NCI-H748 (cell line): ENCODE measurements around the gene UFM1.
A peak's percentile ranks its signal among the peaks of the same experiment; 100 is the strongest.
"Not testable (repeated sequence)": the region's sequence is repeated elsewhere in the genome, so short reads cannot be mapped to it uniquely, and the experiment has no call there.

Source experiments
- DNase-seq: peaks from one replicate; lab custom pipeline; 2025; ENCODE audit not compliant: unreplicated experiment; lab: John Stamatoyannopoulos, UW

Gene UFM1

GRCh38 chr13:38349390-38350113, at the start of gene UFM1:
TSS of gene UFM1 (plus strand) at chr13:38349851. CDS start at chr13:38349920, 69 bp downstream.
- peak; percentile 96 for DNase-seq

DNA sequence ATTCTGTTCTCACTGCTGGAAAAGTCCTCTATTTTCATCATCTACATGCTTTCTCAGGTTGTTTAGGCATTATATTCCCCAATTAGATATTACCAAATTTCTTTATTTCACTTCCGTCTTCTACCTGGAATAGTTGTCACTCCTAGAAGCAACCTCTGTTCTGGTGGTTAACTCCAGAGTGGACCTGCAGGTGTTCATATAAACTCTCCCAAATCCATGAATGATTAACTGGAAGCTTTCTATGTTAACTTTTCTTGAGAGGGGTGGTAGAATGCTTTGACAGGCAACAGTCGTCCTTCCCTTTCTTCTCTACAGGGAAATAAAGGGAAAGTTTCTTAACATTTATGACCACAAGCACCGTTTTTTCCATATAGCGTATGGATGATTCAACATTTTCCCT, 48.4 kb upstream of the UFM1 start:
- no peak for DNase-seq

DNA sequence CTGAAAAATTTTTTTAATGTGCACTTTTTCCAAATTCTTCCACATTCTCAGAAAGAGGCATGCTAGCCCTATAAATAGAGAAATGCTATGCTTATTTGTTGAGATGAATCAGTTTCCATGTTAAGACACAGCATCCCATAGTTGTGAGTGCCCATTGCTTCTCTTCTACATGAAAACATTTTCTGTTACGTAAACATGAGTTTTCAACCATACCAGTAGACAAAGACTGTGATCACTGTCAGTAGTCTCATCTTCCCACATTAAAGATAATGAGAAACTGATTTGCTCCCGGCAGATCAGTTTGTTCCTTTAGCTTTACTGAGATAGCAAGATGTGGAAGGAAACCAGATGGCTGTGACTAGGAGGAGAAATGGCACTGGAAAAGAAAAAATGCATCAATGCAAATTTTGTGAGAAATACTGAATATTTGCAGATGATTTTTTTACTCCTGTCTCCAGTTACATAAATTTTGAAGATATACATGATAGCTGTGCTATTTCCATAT, 45.8 kb upstream of the UFM1 start:
- DNase-seq: no peak

DNA sequence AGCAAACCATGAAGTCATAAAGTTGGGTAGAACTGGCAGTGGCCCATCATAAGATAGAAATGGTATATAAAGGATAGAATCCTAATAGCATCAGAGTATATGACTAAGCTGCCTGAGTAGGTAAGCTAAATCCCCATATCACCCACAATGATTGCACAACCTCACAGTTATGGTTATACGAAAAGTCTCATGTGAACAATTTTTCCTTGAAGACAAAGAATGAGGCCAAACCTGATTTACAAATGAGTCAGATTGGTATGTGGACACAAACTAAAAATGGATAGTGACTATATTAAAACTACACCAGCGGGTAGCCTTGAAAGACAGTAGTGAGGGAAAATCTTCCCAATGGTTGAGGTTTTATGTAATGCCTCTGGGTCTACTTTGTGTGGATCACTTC, 40.9 kb upstream of the UFM1 start:
- no peak for DNase-seq

GRCh38 chr13:38309397-38309796, 40.3 kb upstream of the UFM1 start:
- no peak for DNase-seq

DNA sequence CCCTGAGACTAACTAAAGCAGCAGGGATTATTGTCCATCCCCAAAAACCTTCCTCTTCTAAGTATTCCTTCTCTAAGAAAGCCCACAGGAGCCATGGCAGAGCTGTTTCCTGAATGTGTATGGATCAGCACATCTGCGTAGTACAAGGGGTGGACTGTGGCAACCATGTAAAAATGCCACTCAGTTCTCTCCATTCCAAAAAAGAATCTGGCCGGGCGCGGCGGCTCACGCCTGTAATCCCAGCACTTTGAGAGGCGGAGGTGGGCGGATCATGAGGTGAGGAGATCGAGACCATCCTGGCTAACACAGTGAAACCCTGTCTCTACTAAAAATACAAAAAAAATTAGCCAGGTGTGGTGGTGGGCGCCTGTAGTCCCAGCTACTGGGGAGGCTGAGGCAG, 38.5 kb upstream of the UFM1 start:
- DNase-seq: not testable (repeated sequence)

GRCh38 chr13:38316129-38316528, 33.5 kb upstream of the UFM1 start:
- DNase-seq: no peak

DNA sequence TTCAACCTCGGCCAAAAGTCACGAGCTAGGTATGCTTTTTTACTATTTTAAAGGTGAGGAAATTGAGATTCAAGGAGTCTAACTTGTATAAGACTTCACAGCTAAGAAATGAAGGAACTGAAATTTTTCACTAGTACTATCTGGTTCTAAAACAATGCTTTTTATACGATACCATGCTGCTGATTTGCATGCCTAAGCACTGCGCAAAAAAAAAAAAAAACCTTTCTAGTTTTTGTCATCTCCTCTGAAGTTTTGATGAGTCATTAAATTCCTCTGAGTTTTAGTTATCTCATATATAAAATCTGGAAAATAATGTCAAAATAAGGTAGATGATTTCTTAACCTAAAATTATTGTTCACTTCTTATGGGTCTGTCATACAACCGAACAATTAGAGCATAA, 28.0 kb upstream of the UFM1 start:
- DNase-seq: no peak

DNA sequence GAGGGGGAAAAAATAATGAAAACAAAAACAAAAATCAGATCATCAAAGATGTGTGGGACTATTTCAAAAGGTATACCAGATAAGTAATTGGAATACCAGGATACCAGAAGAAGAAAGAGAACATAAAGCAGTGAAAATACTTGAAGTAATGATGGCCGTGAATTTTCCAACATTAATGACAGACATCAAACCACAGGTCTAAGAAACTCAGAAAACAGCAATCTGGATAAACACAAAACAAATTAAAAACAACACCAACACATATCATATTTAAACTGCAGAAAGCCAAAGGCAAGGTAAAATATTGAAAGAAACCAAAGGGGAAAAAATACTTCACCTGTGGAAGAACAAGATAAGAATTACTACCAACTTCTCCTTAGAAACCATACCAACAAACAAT, 24.2 kb upstream of the UFM1 start:
- DNase-seq: no peak

DNA sequence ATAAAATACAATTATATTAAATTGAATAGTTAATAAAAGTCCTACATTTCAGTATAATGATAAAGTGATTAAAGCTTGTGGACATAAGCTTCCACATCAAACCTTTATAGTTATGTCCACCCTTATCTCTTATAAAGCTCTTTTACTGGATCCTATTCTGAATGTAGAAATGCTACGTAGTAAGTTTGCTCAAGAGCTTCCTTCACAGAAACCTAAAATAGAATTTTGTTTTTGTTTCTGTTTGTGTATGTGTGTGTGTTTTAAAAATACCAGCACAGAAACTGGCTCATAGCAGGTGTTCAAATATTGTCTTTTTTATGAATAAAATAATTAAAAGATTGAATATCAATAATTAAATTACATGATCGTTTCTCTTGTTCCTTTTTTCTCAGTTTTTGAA, 21.0 kb upstream of the UFM1 start:
- no peak for DNase-seq

DNA sequence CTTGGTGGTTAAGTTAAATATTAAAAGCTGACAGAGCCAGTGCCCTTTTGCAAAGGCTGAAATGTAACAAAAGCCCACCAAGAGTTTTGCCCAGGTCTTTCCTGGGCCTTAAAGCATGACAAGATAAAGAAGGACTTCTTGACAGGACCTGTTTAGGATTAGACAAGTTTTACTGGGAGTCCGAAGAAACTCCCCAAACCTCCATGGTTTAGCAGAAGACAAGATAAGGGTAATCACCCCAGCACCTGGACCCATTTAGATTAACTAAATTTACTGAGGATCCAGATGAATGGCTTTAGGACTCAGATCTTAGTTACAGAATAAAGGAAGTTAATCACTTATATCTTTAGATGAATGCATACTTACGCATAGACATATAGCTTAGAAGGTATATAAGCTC, 14.8 kb upstream of the UFM1 start:
- no peak for DNase-seq

GRCh38 chr13:38338089-38338488, 11.6 kb upstream of the UFM1 start:
- no peak for DNase-seq

DNA sequence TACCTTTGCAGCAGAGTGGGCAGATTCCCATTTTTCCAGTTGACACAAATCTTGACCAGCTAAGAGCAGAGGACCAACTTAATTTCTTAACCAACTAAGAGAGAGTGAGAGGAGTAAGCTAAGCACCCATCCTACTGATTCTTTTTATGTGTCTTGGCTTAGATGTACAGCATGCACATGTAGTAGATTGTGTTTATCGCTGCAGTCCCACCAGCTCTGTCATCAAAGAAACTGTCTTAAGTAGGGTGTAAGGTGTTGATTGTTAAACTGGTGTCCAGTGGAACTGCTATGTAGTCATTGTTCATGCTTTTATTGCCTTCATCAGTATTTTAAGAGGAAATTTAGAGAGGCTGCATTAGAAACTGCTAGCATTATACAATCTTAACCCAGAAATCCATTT, 9.0 kb upstream of the UFM1 start:
- no peak for DNase-seq

DNA sequence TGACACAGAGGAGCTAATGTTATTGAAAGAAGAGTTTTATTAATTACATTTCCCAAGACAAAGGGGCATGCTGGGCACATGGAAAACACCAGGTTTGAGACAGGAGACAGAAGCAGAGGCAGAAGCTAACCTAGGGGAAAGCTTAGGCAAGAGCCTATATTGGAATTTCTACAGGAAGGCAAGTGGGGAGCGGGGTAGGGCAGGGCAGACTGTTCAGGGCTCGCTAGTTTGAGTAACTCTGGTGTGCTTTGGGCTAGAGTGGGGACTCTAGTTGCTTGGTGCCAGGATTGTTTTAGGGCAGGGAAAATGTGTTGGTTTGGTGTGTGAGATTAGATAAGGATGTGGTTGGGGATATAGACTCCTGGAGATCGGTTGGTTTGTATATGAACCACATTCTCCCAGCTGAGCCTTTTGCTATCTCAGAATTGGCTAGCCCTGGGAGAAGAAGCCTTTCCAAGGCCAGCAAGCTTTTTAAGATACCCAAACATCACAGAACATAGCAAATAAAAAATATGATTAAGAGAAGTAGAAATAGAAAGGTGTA, 8.4 kb upstream of the UFM1 start:
- no peak for DNase-seq

DNA sequence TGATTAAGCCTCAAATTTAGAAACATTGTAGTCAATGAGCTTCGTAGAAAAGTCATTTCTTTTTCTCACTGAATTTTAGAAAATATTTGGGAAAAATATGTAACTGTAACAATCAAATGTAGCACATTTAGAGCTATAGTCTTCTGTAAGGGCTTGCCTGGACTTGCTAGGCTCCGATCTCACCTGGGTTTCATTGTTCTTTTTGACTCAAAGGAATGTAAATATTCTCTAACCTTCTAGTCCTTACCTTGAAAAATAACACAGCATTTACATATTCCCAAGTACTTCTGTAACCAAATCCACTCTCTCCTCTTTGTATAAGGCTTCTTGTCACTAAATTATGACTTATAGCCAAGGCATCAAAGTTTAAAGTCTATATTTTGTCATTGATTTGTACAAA, 2.9 kb upstream of the UFM1 start:
- DNase-seq: peak; percentile 86

GRCh38 chr13:38348861-38349389, 726 bp upstream of the UFM1 start:
- DNase-seq: peak; percentile 78

- DNase-seq: peak; percentile 83
Observed at GRCh38 chr13:38350114-38350617, 515 bp downstream of the UFM1 start.

DNA sequence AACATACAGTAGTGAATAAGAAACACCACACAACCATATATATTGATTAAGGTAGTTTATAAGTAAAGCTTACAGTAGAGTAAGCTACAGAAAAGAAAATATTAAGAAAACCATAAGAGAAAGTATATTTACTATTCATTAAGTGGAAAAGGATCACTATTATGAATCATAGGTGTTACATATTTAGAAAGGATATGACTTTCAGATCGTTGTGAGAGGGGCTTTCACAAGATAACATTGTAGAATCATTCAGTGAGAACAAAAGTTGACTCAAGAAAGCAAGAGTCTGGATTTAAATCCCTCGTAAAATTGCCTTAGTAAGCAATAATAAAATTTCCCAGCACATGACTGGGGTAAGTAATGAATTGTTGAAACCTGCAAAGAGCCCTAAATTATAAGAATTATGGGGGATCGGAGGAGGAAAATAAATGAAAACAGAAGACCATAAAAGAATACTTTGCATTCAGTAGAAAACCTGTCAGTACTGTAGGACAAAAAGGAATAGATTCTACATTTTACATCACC, 6.0 kb downstream of the UFM1 start:
- DNase-seq: no peak

GRCh38 chr13:38358684-38359083, 9.0 kb downstream of the UFM1 start:
- DNase-seq: no peak

- DNase-seq: no peak
Observed at GRCh38 chr13:38361542-38362262, 12.1 kb downstream of the UFM1 start.

- no peak for DNase-seq
Observed at GRCh38 chr13:38363219-38363618, 13.6 kb downstream of the UFM1 start.
